HG03108 (cell line): ENCODE results near the gene TMEM131L.

Experiments used
- ATAC-seq: cut with Tn5 transposase; IDR thresholded peaks from one replicate; pipeline ENCODE4 v1.9.1; 2021; ENCODE audit warnings: moderate library complexity; ENCODE audit not compliant: unreplicated experiment

Gene TMEM131L

DNA sequence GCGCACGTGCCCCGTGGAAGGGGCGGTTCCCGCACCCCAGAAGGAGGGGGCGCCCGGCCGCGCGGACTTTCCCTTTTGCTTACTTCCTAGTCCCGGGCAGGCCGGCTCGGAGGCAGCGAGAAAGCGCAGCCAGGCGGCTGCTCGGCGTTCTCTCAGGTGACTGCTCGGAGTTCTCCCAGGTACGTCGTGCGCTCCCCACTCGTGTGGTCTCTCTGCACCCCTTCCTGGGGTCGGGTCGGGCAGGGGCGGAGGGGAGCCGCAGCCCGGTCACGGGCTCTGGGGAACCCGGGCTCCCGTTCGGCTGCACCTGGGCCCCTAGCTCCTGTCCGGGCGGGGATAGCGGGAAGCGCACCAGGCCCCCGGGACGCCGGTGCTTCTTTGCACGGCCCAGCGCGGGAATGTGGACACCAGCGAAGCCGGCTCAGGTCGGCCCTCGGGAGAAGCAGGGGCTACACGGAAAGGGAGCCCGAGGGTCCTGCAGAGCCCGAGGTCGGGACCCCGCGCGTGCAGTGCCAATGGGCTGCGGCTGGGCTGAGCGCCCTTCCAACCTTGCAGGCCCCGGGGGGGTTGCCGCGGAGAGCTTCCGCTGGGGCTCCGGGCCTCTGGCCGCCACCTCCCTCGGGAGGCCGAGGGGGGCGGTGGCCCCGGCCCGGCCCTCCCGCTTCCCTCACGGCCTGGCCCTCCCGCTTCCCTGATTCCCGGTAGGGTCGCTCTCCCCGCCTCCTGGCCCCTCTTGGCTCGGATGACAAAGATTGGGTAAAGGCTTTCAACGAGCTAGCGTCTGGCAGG, 218.2 kb downstream of the TMEM131L start, which contains the start of gene TLR2:
TLR2 (plus strand) TSS at position 99 of the 789 bp plus-strand sequence. CDS start 18,628 bp downstream, outside the sequence.
- peak; percentile 78 for ATAC-seq

DNA sequence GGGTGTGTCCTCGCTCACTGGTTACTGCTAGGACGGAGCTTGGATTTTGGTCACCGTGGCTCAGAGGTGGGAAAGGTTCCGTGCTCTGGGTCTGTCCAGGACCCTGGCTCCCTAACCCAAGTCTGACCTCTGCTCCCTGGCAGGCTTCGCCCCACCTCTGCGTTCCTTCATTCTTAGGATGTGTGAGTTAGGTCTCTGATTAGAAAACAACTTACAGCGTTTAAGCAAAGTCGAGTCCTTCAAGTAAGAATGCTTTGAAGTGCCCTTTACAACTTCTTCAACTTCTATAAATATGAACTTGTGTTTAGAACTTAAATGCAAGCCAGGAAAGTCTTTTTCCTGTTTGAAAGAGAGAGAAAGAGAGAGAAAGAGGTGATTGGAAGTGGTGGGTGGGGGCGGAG, 218.8 kb downstream of the TMEM131L start:
- no peak for ATAC-seq
